OCI-LY7 (cell line): ENCODE data around the gene CDK11B.

Source experiments
- EZH2phosphoT487 ChIP-seq: fragments of 200-600 bp; sonication (generic); IDR thresholded peaks from 2 replicates; pipeline ENCODE4 v1.6.1; 2018; ENCODE audit warnings: low read depth, borderline replicate concordance, mild to moderate bottlenecking, mixed run types, antibody characterized with exemption, low read length, moderate library complexity, mixed read lengths
- TF ChIP-seq, protein P1 (sequence below): fragments of 200-600 bp; sonication (generic); conservative IDR thresholded peaks from 2 replicates; pipeline ENCODE4 v1.5.1; 2014; ENCODE audit warnings: mild to moderate bottlenecking, antibody characterized with exemption, low read length, moderate library complexity, mixed read lengths

DNA sequence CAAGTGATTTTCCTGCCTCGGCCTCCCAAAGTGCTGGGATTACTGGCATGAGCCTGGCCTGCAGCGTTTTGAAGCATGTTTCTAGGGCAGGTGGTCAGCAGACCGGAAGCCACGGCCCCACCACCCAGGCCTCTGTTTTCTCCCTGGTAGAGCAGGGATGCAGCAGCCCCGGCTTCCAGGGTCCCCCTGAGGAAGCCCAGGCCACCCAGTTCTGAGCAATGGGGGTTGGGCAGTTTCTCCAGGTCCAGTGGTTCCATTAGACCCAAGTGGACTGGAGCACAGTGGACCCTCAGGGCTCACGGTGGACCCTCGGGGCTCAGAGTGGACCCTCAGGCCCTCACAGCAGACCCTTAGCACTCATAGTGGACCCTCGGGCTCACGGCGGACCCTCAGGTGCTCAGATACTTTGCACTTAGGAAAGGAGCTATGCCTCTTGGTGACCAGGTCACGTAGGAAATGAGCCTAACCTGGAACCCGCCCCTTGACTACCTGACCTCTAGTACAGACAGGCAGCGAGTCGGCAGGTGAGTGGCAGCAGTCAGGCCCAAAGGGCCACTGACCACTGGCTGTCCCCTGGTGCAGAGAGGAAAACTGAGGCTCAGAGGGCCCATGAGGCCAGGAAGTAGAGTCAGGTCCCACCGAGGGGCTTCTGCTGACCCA, 54.3 kb downstream of the CDK11B start:
- TF ChIP-seq, protein P1, sequence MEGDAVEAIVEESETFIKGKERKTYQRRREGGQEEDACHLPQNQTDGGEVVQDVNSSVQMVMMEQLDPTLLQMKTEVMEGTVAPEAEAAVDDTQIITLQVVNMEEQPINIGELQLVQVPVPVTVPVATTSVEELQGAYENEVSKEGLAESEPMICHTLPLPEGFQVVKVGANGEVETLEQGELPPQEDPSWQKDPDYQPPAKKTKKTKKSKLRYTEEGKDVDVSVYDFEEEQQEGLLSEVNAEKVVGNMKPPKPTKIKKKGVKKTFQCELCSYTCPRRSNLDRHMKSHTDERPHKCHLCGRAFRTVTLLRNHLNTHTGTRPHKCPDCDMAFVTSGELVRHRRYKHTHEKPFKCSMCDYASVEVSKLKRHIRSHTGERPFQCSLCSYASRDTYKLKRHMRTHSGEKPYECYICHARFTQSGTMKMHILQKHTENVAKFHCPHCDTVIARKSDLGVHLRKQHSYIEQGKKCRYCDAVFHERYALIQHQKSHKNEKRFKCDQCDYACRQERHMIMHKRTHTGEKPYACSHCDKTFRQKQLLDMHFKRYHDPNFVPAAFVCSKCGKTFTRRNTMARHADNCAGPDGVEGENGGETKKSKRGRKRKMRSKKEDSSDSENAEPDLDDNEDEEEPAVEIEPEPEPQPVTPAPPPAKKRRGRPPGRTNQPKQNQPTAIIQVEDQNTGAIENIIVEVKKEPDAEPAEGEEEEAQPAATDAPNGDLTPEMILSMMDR: no peak
- TF ChIP-seq EZH2phosphoT487: no peak
